Measurements from ENCODE around the gene CFAP77. TPM values are rescaled to one million over a fixed set of nuclear protein-coding genes. Genes with fewer than 3 reads are reported as not detected.

CFAP77 gene
- total and polyA plus RNA-seq, 10 of the 15 experiments (the other 5 are each of a cell fraction or from before 2014, with no cell fraction given): 0.33 TPM; not detected in 9

GRCh38 chr9:132381966-132382541 is 28.0 kb upstream of the CFAP77 start (continued):
- TF ChIP-seq MEF2A (IDR thresholded peaks at IDR 0.05; ENCODE audit: insufficient read depth, low read depth, low read length) (peak; percentile 85; the same call in 1 of the 2 replicates), JUNB (IDR thresholded peaks at IDR 0.05) (peak; percentile 29), RELB (IDR thresholded peaks at IDR 0.05; ENCODE audit: low read depth) (peak; percentile 79; the same call in 1 of the 2 replicates), NRF1 (conservative IDR thresholded peaks at IDR 0.05; ENCODE audit: low read depth, low read length) (no peak), GABPA (IDR thresholded peaks at IDR 0.05; ENCODE audit: low read depth) (no peak), CEBPB (IDR thresholded peaks at IDR 0.05; ENCODE audit: borderline replicate concordance in 1 of 2, low read depth in 2 of 2, low read length in 2 of 2) (no peak), FOXK2 (IDR thresholded peaks at IDR 0.05) (no peak), YBX1 (IDR thresholded peaks at IDR 0.05) (no peak), LARP7 (IDR thresholded peaks at IDR 0.05) (no peak), CUX1 (IDR thresholded peaks at IDR 0.05; ENCODE audit: insufficient replicate concordance, low read depth, low read length) (peak; percentile 65), SUPT20H (IDR thresholded peaks at IDR 0.05; ENCODE audit: borderline replicate concordance, control insufficient read depth, low read depth, low read length) (no peak), FOS (IDR thresholded peaks at IDR 0.05; ENCODE audit: borderline replicate concordance, extremely low read depth, insufficient read length) (no peak), HDAC6 (IDR thresholded peaks at IDR 0.05; ENCODE audit: unreplicated experiment) (no peak), MAX (IDR thresholded peaks at IDR 0.05; ENCODE audit: low read depth, low read length) (0 out of 2 replicates have a peak, but pooled peaks have one; percentile 63), SMAD5 (IDR thresholded peaks at IDR 0.05; ENCODE audit: low read depth) (no peak), BCL3 (IDR thresholded peaks at IDR 0.05; ENCODE audit: borderline replicate concordance, insufficient read depth, low read depth, low read length, poor library complexity, severe bottlenecking) (no peak), ZBTB33 (IDR thresholded peaks at IDR 0.05) (no peak), RAD21 (IDR thresholded peaks at IDR 0.05; ENCODE audit: insufficient read depth, low read depth, low read length) (no peak)
